Endothelial cell (in vitro differentiated cells): ENCODE data around the gene CBLC. TPM values are rescaled to one million over a fixed set of nuclear protein-coding genes. Genes with fewer than 3 reads are reported as not detected.

Experiments
- DNase-seq: peaks from one replicate; pipeline ENCODE4 v3.0.0; 2021; ENCODE audit warnings: low spot score
- H3K27ac Mint-ChIP-seq: one replicate; pipeline ENCODE4 v1.8.0; 2021; ENCODE audit warnings: mixed read lengths, inconsistent platforms; ENCODE audit not compliant: unreplicated experiment
- H3K27me3 Mint-ChIP-seq: one replicate; pipeline ENCODE4 v1.8.0; 2021; ENCODE audit warnings: mild to moderate bottlenecking, moderate library complexity, mixed read lengths, inconsistent platforms; ENCODE audit not compliant: unreplicated experiment
- H3K36me3 Mint-ChIP-seq: one replicate; pipeline ENCODE4 v1.8.0; 2021; ENCODE audit warnings: mild to moderate bottlenecking, low read depth, mixed read lengths, inconsistent platforms; ENCODE audit not compliant: unreplicated experiment
- H3K4me1 Mint-ChIP-seq: one replicate; pipeline ENCODE4 v1.8.0; 2021; ENCODE audit warnings: mild to moderate bottlenecking, mixed read lengths, inconsistent platforms; ENCODE audit not compliant: unreplicated experiment
- H3K4me3 Mint-ChIP-seq: one replicate; pipeline ENCODE4 v1.8.0; 2021; ENCODE audit warnings: mild to moderate bottlenecking, mixed read lengths, inconsistent platforms; ENCODE audit not compliant: unreplicated experiment
- H3K9me3 Mint-ChIP-seq: one replicate; pipeline ENCODE4 v1.8.0; 2021; ENCODE audit warnings: mixed read lengths, inconsistent platforms; ENCODE audit not compliant: unreplicated experiment
- total RNA-seq: library from RNA; stranded (reverse); fragmentation: NEBNext Ultra II Directional; extraction: Animal tissue kit (Norgen Biotek cat#: 25700); gene quantifications from one replicate; pipeline ENCODE4 v1.2.1, GENCODE V29; 2021; ENCODE audit not compliant: unreplicated experiment
- TF ChIP-seq, protein P1 (sequence below): fragments of 200-600 bp; sonication (generic); IDR thresholded peaks from one replicate; pipeline ENCODE4 v1.5.0; 2021; ENCODE audit warnings: antibody characterized with exemption; ENCODE audit not compliant: unreplicated experiment

CBLC gene
- total RNA-seq, 1 donor from 2014 or later: 0.85 TPM

DNA sequence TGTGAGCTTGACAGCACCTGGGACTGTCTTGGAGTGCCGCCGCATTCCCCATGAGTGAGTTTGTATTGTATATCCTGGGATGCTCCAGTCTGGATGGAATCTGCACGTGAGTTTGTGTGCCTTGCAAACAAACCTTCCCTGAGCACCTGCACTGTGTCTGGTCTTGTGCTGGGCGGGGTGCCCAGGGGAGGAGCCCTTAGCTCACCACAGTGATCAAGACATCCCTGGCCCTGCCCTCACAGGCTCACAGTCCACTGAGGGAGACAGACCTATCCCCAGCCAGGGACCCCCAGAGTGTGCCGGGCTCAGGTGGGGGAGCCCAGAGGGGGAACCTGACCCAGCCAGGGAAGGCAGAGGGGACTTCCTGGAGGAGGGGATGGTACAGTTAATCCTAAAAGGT, 29.5 kb downstream of the CBLC start:
- no peak overlapping the region for H3K4me3 Mint-ChIP-seq
- TF ChIP-seq, protein P1, sequence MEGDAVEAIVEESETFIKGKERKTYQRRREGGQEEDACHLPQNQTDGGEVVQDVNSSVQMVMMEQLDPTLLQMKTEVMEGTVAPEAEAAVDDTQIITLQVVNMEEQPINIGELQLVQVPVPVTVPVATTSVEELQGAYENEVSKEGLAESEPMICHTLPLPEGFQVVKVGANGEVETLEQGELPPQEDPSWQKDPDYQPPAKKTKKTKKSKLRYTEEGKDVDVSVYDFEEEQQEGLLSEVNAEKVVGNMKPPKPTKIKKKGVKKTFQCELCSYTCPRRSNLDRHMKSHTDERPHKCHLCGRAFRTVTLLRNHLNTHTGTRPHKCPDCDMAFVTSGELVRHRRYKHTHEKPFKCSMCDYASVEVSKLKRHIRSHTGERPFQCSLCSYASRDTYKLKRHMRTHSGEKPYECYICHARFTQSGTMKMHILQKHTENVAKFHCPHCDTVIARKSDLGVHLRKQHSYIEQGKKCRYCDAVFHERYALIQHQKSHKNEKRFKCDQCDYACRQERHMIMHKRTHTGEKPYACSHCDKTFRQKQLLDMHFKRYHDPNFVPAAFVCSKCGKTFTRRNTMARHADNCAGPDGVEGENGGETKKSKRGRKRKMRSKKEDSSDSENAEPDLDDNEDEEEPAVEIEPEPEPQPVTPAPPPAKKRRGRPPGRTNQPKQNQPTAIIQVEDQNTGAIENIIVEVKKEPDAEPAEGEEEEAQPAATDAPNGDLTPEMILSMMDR: no peak
- H3K36me3 Mint-ChIP-seq: peaks cover 5% of the 10 kb centered on the region
- no peak for DNase-seq
- peaks cover 7% of the 10 kb centered on the region for H3K4me1 Mint-ChIP-seq
- no peak overlapping the region for H3K27ac Mint-ChIP-seq
- H3K9me3 Mint-ChIP-seq: no peaks in the 10 kb centered on the region
- peaks cover 3% of the 10 kb centered on the region for H3K27me3 Mint-ChIP-seq

DNA sequence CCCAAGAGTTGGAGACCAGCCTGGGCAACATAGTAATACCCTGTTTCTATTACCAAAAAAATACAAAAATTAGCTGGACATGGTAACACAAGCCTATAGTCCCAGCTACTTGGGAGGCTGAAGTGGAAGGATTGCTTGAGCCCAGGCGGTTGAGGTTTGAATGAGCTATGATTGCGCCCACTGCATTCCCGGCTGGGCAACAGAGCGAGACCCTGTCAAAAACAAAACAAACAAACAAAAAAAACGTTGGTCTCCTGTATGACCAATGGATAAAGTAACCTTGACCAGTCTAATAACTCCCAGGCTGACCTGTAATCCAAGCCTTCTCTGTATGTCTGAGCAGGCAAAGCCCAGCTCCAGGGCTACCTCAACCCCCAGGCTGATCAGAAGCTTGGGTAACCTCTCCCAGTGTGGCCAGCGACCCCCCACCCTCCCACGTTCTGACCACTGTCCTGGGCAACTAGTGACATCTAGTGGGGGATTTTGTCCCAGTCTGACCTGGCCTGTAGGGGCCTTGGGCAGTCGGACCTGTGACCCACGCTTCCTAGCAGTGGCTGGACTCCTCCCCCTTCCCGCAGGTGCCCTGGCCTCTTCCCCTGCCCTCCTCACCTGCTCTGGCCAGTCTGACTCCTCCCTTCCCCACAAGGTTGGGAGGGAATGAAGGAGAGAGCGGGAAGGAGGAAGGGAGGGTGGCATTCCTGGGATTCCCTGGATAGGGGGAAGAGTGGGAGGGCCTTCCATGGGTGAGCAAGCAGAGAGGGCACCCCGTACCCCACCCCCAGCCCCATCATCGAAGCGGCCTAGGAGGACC, 30.2 kb downstream of the CBLC start:
- H3K27ac Mint-ChIP-seq: no peak overlapping the region
- peak; percentile 77 for DNase-seq
- H3K9me3 Mint-ChIP-seq: no peaks in the 10 kb centered on the region
- H3K4me3 Mint-ChIP-seq: peak overlapping the region; percentile 59
- H3K36me3 Mint-ChIP-seq: peaks cover 5% of the 10 kb centered on the region
- TF ChIP-seq, protein P1: peak; percentile 35
- peaks cover 2% of the 10 kb centered on the region for H3K27me3 Mint-ChIP-seq
- peaks cover 7% of the 10 kb centered on the region for H3K4me1 Mint-ChIP-seq

DNA sequence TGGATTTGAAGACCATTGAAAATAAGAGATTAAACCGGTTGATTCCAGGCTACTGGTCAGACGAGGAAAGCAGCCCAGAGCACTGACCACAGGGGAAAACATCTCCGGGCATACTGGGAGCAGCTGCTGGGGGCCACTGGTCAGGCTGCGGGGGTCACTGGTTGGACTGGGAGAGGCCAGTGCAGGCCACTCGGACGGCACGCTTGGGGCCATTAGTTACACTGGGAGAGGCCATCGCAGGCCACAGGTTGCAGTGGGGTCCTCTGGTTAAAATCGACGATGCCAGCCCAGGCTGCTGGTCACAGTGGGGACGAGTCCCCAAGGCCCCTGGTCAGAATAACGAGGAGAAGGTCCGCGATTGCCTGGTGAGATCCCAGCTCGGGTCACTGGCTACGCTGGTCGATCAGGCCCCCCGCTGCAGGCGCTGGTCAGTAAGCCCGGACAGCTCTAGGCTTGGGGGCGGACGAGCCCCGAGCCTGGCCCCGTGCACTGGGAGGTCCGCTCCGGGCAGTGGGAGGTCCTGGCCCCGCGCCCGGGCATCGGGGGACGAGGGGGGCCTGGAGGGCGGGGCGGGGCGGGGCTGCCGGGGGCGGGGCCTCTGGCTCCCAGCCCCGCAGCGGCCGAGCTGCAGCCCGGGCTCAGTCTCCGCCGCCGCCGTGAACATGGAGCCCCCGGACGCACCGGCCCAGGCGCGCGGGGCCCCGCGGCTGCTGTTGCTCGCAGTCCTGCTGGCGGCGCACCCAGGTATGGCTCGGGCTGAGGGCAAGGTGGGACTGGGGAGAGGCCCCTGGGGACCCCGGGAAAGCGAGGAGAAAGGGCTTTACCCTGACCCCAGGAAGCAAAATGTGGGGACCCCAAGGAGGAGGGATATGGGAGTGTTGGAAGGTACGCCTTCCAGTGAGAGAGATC, 31.0 kb downstream of the CBLC start, which contains the start of gene BCAM:
Gene BCAM (plus strand): TSS at position 641 of the 909 bp plus-strand sequence. CDS start 22 bp downstream, at position 663.
- Mint-ChIP-seq H3K27ac (no peak within 1 kb of the TSS), H3K27me3 (peaks cover 4% of the 10 kb centered on the region), H3K4me1 (peaks cover 7% of the 10 kb centered on the region), H3K4me3 (peak within 1 kb of the TSS; percentile 59), H3K36me3 (peaks cover 7% of the 10 kb centered on the region), H3K9me3 (no peaks in the 10 kb centered on the region)
- peak; percentile 58 for DNase-seq
- TF ChIP-seq, protein P1: no peak

DNA sequence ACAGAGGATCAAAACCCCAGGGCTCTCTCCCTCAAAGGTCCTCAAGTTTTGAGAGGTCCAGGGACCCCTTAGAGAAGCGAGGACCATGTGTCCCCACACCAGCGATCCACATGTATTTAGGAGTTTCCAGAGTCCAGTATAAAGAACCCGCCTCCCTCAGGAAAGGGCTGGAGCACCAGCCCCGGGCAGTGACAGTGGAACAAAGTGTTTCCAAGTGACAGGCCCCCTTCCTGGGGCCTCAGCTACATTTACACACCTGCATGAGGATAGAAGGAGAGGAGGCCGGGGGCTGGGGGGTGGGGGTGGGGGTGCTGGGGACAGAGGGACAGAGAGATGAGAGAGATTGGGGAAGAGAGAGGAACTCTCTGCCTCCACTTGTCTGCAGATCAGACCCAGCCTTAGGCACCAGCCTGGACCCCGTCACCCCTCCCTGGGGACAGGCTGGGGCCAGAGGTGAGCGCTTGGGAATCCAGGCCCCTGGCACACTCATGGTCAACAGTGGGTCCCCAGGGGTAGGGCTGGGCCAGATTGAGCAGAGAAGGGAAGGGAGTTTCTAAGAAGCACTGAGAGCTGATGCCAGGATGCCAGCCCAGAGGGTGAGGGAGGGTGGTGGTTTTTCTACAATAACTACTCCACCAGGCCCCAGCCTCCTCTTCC, 32.0 kb downstream of the CBLC start:
- H3K4me1 Mint-ChIP-seq: peaks cover 7% of the 10 kb centered on the region
- no peaks in the 10 kb centered on the region for H3K9me3 Mint-ChIP-seq
- peaks cover 5% of the 10 kb centered on the region for H3K27me3 Mint-ChIP-seq
- TF ChIP-seq, protein P1: no peak
- peaks cover 10% of the 10 kb centered on the region for H3K36me3 Mint-ChIP-seq
- H3K27ac Mint-ChIP-seq: no peak overlapping the region
- DNase-seq: no peak
- H3K4me3 Mint-ChIP-seq: no peak overlapping the region
